OCI-LY3 (cell line): Measurements from ENCODE around the gene CHRNA9.

Experiments
- CTCF ChIP-seq: fragments of 200-600, 300-600 bp; sonication (generic); IDR thresholded peaks from 2 replicates; pipeline ENCODE4 v1.5.1; 2014; ENCODE audit warnings: antibody characterized with exemption, low read length, low read depth
- EZH2phosphoT487 ChIP-seq: fragments of 200-600 bp; shearing (Covaris generic); IDR thresholded peaks from 2 replicates; pipeline ENCODE4 v1.6.1; 2018; ENCODE audit warnings: antibody characterized with exemption, mixed run types, low read depth

DNA sequence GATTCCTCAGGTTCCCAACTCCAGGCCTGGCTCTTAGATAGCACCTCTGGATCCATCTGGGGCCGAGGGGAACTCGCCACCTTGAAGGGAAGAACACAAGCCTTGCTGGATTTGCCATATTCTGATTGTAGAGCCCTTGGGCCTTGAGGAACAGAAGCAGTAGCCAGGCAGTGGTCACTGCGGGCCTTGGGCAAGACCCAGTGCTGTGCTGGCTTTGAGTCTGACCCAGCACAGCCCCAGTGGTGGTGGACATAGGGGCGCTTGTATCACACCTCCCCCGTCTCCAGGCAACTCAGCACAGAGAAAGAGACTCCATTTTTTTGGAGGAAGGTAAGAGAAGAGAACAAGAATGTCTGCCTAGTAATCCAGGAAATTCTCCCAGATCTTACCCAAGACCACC, 45.5 kb downstream of the CHRNA9 start:
- TF ChIP-seq CTCF (no peak), EZH2phosphoT487 (no peak)
